GM12865 (cell line): ENCODE measurements around the gene FAM89B.

Experiments used
- DNase-seq: peaks from one replicate; pipeline ENCODE4 v3.0.0; 2010; ENCODE audit warnings: low read depth
- H3K4me3 ChIP-seq: 2 replicates; pipeline ENCODE4 v1.5.1; 2011; ENCODE audit warnings: mild to moderate bottlenecking, low read depth, low read length, control low read depth
- CTCF ChIP-seq: IDR thresholded peaks from 2 replicates; pipeline ENCODE4 v1.5.1; 2011; ENCODE audit warnings: low read length, control low read depth, low read depth, inconsistent platforms; ENCODE audit not compliant: insufficient read depth; ENCODE audit errors: missing control alignments

The FAM89B gene

GRCh38 chr11:65554842-65555430 is 17.4 kb upstream of the FAM89B start:
- TF ChIP-seq CTCF = no peak
- H3K4me3 ChIP-seq = no peak overlapping the region
- DNase-seq = no peak

GRCh38 chr11:65555693-65556231 is 16.6 kb upstream of the FAM89B start:
- DNase-seq = no peak
- no peak overlapping the region for H3K4me3 ChIP-seq
- TF ChIP-seq CTCF = no peak

- H3K4me3 ChIP-seq = no peak overlapping the region
- DNase-seq = no peak
- no peak for TF ChIP-seq CTCF
Measured at GRCh38 chr11:65556470-65557279, 15.7 kb upstream of the FAM89B start.

GRCh38 chr11:65557280-65558001 is 14.9 kb upstream of the FAM89B start:
- H3K4me3 ChIP-seq = no peak overlapping the region
- TF ChIP-seq CTCF = no peak
- DNase-seq = no peak

GRCh38 chr11:65558002-65558929 is 14.1 kb upstream of the FAM89B start, which contains the start of gene LTBP3:
Gene LTBP3, minus strand, starts transcription at chr11:65558359. Its CDS starts 400 bp downstream, at chr11:65557959.
- TF ChIP-seq CTCF = no peak

More at GRCh38 chr11:65558002-65558929, 14.1 kb upstream of the FAM89B start, which contains the start of gene LTBP3:
- H3K4me3 ChIP-seq = peak within 1 kb of the TSS; percentile 12; the same call in 1 of the 2 replicates
- no peak for DNase-seq
